ENCODE results near the gene PLCH1.
"Not testable (repeated sequence)": the region's sequence is repeated elsewhere in the genome, so short reads cannot be mapped to it uniquely, and the experiment has no call there.

Gene PLCH1

GRCh38 chr3:155615141-155615540 lies 129.7 kb downstream of the PLCH1 start:
- H3K27ac ChIP-seq, H3K4me3 ChIP-seq: not testable (repeated sequence)

DNA sequence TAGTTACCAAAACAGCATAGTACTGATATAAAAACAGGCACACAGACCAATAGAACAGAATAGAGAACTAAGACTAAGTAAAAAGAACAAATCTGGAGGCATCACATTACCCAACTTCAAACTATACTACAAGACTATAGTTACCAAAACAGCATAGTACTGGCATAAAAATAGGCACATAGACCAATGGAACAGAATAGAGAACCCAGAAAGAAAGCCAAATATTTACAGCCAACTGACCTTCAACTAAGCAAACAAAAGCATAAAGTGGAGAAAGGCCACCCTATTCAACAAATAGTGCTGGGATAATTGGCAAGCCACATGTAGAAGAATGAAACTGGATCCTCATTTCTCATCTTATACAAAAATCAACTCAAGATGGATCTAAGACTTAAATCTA lies 130.5 kb downstream of the PLCH1 start:
- not testable (repeated sequence) for H3K27ac ChIP-seq, H3K4me3 ChIP-seq

DNA sequence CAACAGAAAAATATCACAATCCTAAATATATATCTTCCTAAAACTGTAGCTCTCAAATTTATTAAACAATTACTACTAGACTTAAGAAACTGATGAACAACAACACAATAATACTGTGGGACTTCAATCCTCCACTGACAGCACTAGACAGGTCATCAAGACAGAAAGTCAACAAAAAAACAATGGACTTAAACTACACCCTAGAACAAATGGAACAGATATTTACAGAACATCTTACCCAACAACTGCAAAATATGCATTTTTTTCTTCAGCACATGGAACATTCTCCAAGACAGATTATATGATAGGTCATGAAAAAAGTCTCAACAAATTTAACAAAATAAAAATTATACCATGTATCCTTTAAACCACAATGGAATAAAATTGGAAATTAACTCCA lies 133.4 kb downstream of the PLCH1 start:
- H3K4me3 ChIP-seq, result no peak overlapping the region

DNA sequence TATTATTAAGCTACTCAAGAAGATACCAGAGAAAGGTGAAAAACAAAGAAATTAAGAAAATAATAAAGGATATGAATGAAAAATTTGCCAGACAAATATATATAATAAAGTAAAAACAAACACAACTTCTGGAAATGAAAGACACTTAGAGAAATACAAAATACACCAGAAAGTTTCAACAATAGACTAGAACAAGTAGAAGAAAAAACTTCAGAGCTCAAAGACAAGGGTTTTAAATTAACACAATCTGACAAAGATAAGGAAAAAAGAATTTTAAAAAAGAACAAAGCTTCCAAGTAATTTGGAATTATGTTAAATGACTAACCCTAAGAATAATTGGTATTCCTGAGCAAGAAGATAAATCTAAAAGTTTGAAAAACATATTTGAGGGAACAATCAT lies 135.3 kb downstream of the PLCH1 start:
- no peak overlapping the region for H3K27ac ChIP-seq
- H3K4me3 ChIP-seq, result no peak overlapping the region

More for the DNA sequence above, 133.4 kb downstream of the PLCH1 start:
- H3K27ac ChIP-seq, result no peak overlapping the region

DNA sequence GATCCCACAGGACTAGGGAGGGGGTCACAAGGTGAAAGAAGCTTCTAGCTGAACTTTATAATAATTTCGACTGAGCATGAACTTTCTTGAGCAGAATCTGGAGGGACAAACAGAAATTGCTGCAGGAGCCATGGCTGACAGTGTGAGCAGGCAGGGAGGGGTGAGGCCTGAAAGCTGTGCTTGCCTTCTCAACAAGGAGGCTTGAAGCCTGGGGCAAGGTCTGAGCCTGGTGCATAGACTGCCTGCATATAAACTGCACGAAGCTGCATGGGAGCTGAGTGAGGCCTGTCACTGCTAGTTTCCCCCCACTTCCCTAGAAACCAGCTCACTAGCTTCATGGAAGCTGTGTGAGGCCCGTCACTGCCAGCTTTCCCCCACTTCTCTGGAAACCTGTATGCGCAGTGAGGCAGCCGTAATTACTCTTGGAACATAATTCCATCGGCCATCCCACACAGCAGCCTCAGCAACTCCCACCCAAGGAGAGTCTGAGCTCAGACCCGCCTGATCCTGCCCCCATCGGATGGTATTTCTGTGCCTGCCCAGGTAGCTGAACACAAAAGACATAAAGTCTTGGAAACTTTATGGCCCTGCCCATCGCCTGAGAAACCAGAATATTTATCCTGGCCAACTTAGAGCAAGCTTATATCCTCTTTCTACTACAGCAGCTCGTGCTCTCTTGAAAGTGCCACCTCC lies 136.5 kb downstream of the PLCH1 start:
- no peak overlapping the region for H3K4me3 ChIP-seq
- H3K27ac ChIP-seq, result no peak overlapping the region

DNA sequence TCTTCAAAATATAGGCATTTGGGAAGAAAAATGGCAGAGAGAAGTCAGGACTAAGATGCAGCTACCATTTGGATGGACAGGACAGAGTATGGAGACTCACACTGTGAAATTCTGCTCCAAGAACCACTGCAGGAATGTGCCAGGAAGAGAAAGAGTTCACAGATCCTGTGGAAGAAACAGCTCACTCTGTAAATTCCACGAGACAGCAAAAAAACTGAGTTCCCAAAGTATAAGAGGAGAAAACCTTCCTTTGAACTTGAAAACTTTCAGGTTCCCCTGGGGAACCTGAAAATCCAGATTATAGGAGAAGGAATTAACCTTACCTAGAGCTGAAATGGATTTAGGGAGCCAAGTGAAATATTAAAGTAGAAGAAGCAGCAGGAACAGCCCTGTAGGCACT lies 137.1 kb downstream of the PLCH1 start:
- Histone ChIP-seq H3K27ac (no peak overlapping the region), H3K4me3 (no peak overlapping the region)

GRCh38 chr3:155605571-155605970 lies 139.3 kb downstream of the PLCH1 start:
- no peak overlapping the region for H3K4me3 ChIP-seq
- no peak overlapping the region for H3K27ac ChIP-seq

DNA sequence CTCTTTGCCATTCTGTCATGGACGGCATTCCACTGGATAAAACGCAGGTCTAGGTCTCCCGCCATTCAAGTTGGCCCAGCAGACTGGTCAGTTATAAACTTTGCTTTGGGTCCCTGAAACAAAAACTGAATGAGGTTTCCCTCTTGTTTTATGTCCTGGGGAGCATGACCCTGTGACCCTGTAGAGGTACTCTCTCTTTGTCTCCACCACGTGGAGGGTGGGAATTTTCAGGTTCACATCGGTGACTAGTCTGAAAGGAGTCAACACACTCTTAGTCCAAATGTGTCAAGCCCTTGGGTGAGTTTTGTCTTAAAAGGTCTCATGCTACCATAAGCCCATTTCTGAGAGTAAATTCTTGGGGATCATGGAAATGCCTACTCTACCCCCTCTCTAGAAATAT lies 139.9 kb downstream of the PLCH1 start:
- Histone ChIP-seq H3K27ac (no peak overlapping the region), H3K4me3 (no peak overlapping the region)

- H3K4me3 ChIP-seq, result no peak overlapping the region
Observed at GRCh38 chr3:155604126-155604525, 140.7 kb downstream of the PLCH1 start.

DNA sequence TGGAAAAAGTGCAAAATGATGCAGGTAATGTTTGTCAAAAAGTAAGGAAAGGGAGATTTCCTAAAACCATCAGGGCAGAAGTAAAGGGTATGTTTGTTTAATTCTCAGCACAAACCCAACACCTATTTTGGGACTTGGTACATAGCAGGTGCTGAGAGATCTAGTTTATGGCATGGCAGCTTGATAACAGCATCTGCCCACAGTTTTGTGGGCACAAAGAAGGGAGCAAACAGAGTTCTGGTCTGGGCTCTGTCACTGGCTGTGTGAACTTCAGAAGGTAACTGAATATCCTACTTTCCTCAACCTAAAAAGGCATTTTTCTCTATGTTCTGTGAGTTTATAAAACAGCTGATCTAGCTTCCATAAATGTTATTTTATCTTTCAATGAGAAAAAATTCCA lies 141.6 kb downstream of the PLCH1 start:
- Histone ChIP-seq H3K4me3 (no peak overlapping the region), H3K27ac (no peak overlapping the region)

More at GRCh38 chr3:155604126-155604525, 140.7 kb downstream of the PLCH1 start:
- H3K27ac ChIP-seq, result no peak overlapping the region

DNA sequence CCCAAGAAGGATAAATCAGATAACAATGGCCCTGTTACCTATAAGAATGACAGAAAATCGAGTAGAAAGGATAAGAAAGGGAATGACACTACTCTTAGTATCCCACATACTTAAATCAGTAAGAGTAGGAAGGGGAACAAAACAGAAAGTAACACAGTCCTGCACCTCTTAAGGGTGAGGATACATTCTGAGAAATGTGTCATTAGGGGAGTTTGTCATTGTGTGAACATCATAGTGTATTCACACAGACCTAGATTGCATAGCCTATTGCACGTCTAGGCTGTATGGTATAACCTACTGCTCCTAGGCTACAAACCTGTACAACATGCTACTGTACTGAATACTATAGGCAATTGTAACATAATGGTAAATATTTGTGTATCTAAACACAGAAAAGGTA lies 142.6 kb downstream of the PLCH1 start:
- Histone ChIP-seq H3K4me3 (no peak overlapping the region), H3K27ac (no peak overlapping the region)

- Histone ChIP-seq H3K4me3 (no peak overlapping the region), H3K27ac (no peak overlapping the region)
Observed at GRCh38 chr3:155598671-155599070, 146.2 kb downstream of the PLCH1 start.

DNA sequence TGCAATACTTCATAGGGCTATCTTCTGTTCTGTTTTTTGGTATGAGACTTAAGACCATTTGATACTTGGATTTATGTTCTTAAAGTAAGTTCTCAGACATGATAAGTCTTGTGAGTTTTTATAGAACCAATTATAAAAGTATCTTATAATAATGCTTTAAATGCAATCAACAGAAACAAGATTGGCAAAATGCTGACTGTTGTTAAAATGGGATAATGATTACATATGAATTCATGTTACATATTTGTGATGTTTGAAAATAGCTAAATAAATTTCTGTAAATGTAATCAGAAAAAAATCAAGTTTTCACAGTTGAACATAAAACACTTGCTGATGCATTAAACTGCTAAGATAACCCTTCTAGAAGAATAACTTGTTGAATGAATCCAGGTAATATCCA lies 148.3 kb downstream of the PLCH1 start:
- Histone ChIP-seq H3K27ac (no peak overlapping the region), H3K4me3 (no peak overlapping the region)

- Histone ChIP-seq H3K4me3 (no peak overlapping the region), H3K27ac (no peak overlapping the region)
Observed at GRCh38 chr3:155595371-155595770, 149.5 kb downstream of the PLCH1 start.

- Histone ChIP-seq H3K4me3 (no peak overlapping the region), H3K27ac (no peak overlapping the region)
Observed at GRCh38 chr3:155594526-155595187, 150.2 kb downstream of the PLCH1 start.

- H3K27ac ChIP-seq, result no peak overlapping the region
- H3K4me3 ChIP-seq, result no peak overlapping the region
Observed at GRCh38 chr3:155587581-155587980, 157.3 kb downstream of the PLCH1 start.

DNA sequence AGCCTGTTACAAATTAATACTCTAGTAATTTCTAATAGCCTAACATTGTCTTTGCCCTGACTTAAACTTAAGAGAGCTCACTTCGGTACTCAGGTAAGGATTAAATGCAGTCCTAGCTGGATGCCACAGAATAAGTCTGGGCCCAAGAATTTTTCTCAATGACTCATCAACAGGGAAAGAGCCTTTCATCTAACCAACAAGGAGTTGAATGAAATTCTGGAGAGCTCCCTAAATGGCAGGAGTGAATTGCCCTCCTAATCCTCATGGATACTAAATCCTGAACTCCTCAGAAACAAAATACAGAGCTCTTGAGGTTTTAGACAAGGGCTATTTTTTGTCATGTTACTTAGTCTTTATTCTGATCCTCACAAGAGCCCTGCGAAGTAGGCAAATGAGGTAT lies 159.5 kb downstream of the PLCH1 start:
- Histone ChIP-seq H3K4me3 (no peak overlapping the region), H3K27ac (no peak overlapping the region)

DNA sequence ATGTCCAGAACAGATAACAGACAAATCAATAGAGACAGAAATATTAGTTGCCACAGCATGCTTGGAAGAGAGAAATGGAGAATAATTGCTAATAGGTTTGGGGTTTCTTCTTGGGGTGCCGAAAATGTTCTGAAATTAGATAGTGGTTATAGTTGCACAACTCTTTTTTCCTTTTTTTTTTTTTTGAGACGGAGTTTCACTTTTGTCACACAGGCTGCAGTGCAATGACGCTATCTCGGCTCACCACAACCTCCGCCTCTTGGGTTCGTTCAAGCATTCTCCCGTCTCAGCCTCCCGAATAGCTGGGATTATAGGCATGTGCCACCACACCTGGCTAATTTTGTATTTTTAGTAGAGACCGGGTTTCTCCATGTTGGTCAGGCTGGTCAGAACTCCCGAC lies 163.3 kb downstream of the PLCH1 start:
- Histone ChIP-seq H3K4me3 (no peak overlapping the region), H3K27ac (no peak overlapping the region)

- no peak overlapping the region for H3K27ac ChIP-seq
- no peak overlapping the region for H3K4me3 ChIP-seq
Observed at GRCh38 chr3:155572085-155572484, 172.8 kb downstream of the PLCH1 start.

DNA sequence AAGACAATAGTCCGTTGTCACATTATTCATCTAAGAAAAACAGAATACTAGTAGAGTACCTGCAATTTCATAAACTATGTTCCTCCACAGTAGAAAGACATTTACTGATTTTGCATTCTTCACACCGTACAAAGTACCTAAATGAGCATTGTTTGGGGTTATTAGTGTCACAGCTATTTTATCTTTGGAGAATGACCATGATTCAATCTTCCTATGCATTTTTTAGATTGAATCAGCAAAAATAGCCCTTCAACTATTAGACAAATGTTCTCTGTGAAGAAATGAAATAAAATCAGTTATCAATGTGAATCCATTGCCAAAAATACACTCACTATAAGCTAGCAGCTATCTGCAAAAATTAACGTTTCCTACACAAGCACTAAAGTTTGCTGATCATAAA lies 176.6 kb downstream of the PLCH1 start:
- Histone ChIP-seq H3K27ac (no peak overlapping the region), H3K4me3 (no peak overlapping the region)

DNA sequence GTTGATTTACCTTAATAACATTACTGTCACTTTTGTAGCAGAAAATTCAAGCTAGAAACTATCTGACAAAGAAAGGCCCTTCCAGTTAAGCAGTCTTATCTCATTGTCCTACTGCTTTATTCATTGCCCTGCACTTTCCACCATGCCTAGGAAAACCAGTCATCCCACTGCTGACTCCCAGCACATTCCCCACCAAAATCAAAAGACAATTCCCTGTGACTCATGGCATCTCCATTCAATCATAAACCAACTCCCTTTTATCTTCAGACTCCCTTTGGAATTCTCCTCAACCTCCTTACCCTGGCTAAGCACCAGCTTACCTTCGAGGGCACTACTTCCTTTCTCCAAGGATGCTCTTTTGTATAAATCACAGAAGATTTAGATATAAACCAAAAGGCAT lies 184.3 kb downstream of the PLCH1 start:
- Histone ChIP-seq H3K27ac (no peak overlapping the region), H3K4me3 (no peak overlapping the region)

GRCh38 chr3:155560135-155560534 lies 184.7 kb downstream of the PLCH1 start:
- Histone ChIP-seq H3K4me3 (no peak overlapping the region), H3K27ac (no peak overlapping the region)

All from skin epidermis (tissue), 12 donors.